OCI-LY1 (cell line): ENCODE data around the gene CBFA2T3.

Experiments
- EZH2 ChIP-seq: fragments of 200-600 bp; sonication (generic), shearing (Covaris generic); IDR thresholded peaks from 2 replicates; pipeline ENCODE4 v1.8.0; 2017; ENCODE audit warnings: borderline replicate concordance, mixed run types, mild to moderate bottlenecking, antibody characterized with exemption, low read length, moderate library complexity, mixed read lengths
- TF ChIP-seq, protein P1 (sequence below): fragments of 200-600 bp; sonication (generic), shearing (Covaris generic); IDR thresholded peaks from 2 replicates; pipeline ENCODE4 v1.5.1; 2017; ENCODE audit warnings: mild to moderate bottlenecking, antibody characterized with exemption, low read length, moderate library complexity, mixed read lengths

DNA sequence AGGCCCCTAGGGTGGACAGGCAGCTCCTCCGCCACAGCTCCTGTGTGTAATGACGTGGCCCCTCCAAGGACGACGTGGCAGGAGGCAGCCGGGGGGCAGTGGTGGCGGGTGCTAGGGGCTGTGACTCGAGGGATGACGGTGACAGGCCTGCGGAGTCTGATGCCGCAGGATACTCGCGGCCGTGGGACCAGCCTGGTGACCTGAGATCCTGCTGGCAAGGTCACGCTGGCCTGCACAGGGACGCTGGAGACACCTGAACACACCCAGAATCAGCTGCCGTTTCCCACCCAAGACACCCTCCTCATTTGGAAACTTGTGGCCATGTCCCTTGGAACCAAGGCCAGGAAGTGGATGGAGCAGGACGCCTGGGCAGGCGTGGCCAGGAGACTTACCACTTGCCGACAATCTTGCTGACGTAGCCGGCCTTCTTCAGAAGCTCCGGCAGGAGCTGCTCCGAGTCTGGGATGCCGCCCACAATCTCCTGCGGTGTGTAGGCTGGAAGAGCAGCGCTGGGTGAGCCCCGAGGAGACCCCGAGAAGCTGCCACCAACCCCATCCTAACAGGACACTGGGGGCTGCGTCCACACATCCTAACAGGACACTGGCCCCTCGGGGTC is 136.3 kb downstream of the CBFA2T3 start:
- TF ChIP-seq, protein P1, sequence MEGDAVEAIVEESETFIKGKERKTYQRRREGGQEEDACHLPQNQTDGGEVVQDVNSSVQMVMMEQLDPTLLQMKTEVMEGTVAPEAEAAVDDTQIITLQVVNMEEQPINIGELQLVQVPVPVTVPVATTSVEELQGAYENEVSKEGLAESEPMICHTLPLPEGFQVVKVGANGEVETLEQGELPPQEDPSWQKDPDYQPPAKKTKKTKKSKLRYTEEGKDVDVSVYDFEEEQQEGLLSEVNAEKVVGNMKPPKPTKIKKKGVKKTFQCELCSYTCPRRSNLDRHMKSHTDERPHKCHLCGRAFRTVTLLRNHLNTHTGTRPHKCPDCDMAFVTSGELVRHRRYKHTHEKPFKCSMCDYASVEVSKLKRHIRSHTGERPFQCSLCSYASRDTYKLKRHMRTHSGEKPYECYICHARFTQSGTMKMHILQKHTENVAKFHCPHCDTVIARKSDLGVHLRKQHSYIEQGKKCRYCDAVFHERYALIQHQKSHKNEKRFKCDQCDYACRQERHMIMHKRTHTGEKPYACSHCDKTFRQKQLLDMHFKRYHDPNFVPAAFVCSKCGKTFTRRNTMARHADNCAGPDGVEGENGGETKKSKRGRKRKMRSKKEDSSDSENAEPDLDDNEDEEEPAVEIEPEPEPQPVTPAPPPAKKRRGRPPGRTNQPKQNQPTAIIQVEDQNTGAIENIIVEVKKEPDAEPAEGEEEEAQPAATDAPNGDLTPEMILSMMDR, result no peak
- TF ChIP-seq EZH2, result no peak
